Fibroblast of skin of right quadriceps (primary cell): Measurements from ENCODE around the gene CTR9.

Experiments
- DNase-seq: peaks from one replicate; pipeline ENCODE4 v3.0.0-alpha.2; 2013

CTR9 gene

DNA sequence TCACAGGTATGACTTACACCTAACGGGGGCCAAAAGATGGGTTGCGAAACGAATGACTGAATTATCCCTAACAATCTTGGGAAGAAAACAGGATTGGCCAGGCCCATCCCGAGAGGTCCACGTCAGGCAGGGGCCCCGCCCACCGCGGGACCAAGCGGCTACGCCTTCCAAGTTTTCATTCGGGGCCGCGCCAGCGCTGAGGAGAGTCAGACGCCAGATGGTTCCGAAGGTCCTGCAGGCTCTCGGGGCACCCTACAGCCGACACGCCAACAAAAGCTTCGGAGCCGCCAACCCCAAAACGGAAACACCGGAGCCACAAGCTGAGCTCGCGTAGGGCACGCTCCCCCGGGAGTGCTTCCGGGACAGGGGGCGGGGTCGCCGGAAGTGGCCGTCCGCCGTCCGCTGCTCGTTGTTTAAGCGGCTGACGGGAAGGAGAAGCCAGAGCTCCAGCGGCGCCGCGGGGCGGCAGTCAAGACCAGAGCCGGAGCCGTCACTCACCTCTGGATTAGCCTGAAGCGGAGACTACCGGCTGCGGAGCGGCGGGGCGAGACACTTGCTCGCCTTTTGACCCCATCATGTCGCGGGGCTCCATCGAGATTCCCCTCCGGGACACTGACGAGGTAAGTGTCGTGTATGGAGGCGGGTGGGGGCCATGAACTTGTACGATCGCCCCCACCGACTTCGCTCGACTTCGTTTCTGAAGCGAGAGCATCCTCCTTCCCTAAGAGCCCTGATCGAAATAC is at the start of gene CTR9:
Gene CTR9 (plus strand): TSS at position 409 of the 743 bp plus-strand sequence. CDS start 167 bp downstream, at position 576.
- DNase-seq, result peak; percentile 92

DNA sequence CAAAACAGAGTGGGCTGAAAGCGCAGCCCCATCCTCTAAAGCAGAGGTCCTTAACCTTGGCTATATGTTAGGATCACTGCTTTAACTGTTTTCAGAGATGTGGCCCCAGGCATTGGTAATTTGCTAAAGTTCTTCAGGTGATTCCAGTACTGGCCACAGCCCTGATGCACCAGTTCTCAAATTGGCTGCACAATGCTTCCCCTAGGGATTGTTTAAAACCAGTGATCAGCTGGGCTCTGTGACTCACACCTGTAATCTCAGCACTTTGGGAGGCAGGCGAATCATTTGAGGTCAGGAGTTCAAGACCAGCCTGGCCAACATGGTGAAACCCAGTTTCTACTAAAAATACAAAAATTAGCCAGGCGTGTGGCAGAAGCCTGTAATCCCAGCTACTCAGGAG is 49.1 kb upstream of the CTR9 start:
- DNase-seq, result peak; percentile 26

DNA sequence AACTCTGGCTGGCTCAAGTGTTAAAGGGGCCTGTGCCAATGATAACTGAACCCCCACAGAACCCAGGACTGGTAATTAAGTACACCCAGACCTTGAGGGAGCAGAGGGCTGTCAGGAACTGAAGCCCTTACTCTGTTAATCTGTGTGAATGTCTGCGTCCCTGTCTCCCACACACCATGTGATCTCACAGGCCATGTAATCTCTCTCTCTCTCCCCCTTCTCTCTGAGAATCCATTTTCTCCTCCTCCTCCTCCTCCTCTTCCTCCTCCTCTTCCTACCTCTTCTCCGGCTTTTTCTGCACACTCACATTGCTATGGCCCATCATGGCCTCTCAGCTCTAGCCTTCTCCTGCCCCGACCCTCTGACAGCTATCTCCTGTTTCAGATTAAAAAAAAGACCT is 42.9 kb upstream of the CTR9 start:
- no peak for DNase-seq

GRCh38 chr11:10709299-10710086 is 41.6 kb upstream of the CTR9 start:
- no peak for DNase-seq

DNA sequence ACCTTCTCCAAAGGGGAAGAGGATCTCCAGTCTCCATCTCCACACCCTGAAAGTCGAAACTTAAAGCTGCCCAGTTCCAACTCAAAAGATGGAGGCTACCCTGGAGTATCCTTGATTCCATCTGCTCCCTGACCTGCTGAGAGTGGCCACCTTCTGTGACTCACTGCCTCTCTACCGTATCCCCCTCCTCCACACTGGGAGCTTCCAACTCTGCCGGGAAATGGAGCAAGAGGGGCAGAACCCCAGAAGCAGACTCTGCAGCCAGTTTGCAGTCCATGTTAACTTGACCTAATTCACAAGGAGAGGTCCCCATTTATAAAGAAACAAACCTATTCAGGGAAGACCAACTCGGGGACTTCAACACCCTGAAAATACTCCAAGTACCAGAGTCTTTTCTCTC is 35.5 kb upstream of the CTR9 start:
- no peak for DNase-seq

DNA sequence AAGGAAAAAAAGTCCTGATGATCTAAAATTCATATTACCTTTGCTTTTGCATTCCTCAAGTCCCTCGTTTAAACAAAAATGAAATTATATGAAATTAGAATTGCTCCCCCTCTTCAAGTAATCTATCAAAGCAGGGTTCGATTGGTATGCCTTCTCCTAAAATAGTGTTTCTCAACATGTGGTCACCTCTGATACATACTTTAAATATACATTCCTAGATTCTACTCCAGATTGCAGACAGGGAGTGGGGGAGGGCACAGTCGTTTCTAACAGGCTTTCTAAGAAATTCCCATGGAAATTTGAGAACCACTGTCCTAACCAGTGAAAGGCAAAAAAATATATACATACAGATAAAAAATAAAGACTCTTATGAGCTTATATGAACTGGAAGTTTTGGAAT is 34.9 kb upstream of the CTR9 start:
- DNase-seq, result peak; percentile 82

DNA sequence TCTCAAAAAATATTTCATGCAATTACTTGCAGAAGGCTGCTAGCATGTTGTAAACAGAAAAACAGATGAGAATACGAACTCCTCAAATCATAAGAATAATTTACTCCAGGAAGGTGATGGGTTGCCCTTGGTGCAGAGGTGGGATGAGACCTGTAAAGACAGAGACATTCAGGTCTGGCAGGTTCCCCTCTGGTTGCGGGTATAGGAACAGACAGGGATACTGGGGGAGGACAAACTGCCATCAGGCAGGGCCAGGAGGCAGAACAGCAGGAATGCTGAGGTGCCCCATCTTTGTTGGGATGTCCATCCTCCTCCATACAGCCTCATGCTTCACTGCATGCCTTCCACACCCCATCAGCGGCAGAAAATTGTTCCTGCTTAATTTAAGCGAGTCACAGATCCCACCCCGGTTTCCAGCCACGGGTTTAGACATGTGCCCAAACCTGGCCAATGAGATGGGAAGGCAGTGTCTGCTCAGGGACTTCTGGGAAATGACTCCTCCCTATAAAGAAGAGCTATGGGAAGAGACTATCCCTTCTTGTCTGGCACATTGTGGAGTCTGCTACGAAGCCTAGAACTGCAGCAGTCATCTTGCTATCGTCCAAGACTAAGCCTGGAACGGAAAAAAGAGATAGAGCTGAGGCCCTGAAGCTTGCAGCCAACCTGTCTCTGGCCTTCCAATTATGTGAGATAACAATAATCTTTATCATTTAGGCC is 34.3 kb upstream of the CTR9 start:
- peak; percentile 27 for DNase-seq

- no peak for DNase-seq
These were observed 31.4 kb upstream of the CTR9 start for GRCh38 chr11:10719616-10720015.

GRCh38 chr11:10720881-10721376 is 30.1 kb upstream of the CTR9 start:
- DNase-seq, result no peak

DNA sequence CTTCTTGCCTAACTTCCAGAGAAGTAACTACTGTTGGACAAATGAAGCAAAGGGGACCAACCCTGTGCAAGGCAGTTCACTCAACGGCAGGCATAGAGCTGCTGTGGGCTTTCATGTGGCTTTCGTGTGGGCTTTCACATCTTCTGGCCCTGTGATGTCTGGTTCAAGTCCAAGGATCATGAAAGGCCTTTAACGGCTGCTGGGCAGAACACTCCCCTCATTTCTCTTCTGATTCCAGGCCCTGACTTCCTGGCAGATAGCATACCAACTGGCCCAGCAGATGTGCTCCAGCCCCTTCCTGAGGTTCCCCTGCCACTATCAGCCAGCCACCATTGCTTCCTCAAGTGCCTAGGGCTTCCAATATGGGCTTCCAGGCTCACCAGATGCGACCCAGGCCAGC is 28.7 kb upstream of the CTR9 start:
- DNase-seq, result no peak

DNA sequence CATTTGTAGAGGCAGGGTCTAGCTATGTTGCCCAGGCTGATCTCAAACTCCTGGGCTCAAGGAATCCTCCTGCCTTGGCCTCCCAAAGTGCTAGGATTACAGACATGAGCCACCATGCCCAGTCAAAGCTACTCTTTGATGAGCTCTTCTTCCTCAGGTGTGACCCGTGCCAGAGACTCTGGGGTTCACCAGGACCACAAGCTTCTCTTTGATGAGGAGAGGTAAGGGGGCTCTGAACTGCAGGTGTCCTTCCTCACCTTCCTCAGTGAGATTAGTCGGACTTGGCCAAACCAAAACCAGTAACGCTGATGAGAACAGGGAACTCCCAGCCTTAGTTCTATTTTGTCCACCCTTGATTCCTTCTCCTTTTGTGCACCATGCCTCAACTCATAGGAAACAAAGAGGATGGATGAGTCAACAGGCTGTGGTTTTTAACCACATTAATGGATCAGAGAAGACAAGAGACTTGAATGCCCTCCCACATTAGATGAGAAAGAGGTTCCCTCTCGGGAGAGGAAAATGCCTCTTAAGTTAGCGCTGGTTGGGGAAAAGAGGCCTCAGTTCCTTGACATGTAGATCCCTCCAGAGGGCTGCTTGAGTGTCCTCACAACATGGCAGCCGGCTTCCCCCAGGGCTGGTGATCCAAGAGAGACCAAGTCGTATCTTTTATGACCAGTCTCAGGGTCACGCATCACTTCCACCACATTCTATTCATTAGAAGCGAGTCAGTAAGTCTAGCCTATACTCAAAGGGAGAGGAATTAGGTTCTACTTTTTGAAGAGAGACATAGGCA is 25.7 kb upstream of the CTR9 start:
- DNase-seq, result peak; percentile 86

DNA sequence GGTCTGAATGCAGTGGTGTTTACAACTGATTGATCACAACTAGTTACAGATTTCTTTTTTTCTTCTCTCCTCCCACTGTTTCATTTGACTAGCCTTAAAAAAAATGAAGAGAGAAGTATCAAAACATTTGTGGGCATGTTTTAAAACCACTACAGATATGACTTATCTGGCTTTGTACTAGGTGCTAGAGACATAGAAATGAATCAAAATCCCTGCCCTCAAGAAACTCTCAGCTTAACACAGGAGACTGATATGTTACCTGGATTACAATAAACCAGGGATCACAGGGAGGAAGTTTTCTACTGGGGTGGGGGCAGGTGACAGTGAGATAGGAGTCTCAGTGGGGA is 25.2 kb upstream of the CTR9 start:
- DNase-seq, result no peak

- DNase-seq, result peak; percentile 80
These were observed 23.7 kb upstream of the CTR9 start for GRCh38 chr11:10727146-10727851.

DNA sequence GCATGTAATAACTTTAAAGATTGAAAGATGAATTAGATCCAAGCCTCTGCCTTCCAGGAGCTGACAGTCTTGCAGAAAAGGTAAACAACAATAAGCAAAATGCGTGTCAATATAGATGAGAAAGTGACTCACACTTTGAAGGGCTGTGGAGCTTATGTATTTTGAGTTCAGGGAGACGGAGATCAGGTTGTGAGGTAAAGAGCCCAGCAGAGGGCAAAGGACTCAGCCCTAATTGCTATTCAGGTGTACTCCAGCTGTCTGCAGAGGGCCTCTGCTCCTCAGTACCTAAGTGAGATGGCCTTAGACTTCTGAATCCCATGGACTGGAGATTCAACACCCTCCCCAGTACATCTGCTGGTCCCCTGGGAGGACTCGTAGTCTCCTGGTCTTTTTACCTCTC is 22.9 kb upstream of the CTR9 start:
- DNase-seq, result no peak

- DNase-seq, result peak; percentile 83
These were observed 22.1 kb upstream of the CTR9 start for GRCh38 chr11:10728789-10729472.

DNA sequence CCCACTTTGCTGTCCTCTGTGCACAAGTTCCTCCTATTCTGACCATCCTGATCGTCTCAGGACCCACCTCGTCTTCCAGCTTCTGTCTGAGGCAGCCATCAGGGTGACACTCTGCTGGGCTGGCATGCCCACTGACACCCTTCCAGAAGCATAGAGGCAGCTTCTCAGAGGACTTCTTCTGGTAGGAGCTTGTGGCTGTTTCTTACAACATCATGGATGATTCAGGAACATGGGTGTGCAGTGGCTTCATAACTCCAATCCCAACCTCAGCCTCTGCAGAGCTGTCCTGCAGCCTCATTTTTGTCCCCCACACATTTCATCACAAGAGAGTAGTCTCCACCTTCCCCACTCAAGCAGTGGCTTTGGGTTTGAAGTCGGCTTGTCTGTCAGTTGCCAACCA is 20.9 kb upstream of the CTR9 start:
- peak; percentile 4 for DNase-seq

DNA sequence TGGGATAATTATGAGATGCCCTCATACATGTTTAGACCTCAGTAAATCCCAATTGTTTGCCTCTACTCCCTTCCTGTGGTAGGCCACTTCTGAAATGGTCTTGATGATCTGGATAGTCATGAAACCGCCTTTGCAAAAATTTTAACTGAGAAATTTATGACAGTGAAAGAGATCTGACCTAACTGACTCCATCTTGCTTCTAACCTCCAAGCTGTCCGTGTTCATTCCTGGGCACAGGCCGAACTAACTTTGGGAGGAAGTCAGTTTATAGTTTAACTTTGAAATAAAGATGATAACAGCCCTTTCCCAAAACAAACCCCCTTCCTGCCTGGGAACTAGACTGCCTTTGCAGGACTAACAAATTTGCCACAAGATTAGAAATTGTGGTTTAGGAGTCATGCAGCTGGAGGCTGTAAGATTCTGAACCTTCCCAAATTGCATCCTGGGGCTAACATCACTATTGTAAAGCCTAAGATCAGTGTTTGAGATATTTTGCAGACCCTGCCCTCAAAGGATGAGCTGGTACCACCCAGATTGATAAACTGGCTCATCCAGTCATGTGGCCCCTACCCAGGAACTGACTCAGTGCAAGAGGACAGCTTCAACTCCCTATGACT is 19.9 kb upstream of the CTR9 start:
- peak; percentile 8 for DNase-seq

DNA sequence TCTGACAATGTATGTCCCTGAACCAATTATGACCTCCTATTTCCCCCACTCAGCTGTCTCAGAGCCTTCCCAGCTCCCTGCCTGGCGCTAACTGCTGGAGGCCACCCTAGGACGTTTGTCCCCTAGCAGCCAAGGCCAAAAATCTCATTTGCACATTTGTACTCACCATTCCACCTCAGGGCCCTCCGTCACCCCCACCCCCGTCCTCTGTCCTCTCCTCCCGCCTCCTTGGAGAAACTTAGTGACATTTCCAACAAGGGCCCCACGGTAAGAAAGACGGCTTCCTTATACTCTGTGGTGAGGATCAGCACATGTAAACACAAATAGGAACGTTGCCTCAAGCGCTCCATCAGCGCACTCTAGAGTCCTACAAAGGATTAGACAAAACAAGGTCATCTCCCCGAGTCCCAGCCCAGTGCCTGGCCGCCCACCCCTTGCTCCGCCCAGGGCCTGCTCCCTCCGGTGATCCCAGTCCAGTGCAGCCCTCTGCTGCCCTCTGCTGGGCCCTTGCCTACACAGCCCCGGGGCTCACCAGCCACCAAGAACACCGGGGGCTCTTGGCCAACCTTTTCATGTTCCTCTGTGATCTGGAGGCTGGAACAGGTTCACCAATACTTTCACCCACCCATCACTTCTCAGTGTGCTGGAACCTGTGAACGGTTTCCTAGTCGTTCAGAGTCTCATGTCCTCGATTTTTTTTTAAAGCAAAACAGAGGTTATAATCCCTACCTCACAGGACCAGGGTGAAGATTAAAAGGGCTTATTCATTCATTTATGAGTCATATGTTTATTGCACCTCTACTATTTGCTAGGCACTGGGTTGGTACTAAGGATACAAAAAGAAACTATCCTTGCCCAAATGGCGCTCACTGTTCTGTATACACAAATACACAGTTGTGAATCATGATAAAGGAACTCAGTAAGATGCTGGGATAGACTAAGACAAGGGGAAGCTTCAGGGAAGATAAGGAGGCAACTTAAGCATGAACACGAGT is 15.3 kb upstream of the CTR9 start:
- peak; percentile 96 for DNase-seq

DNA sequence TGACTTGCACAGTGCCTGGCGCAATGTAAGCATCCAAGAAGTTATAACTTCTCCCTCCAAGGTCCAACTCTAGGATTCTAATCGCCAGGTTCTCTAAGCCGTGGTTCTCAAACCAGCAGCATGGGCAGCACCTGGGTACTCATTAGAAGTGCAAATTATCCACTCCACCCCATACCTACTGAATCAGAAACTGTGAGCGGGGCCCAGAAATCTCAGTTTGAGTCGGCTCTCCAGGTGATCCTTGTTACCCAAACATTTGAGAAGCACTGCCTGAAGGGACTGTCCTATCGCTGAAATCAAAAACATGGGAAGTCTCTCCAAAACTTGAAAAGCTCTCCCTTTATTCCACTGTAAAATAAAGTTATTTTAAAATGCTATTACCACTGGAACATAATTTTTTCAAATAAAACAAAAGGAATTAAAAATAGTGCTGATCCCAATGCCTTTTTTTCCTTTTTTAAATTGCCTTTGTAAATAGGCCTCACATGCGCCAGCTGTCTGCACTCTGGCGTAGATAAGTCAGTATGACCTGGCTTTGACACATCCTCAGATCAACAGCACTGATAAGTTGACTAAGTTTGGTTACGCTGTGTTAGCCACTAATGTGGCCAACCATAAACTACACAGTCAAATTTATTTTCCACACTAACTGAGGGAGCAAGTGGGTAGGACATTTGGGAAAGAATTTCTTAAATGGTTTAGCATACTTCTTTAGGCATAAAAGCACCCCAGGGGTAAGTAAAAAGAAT is 8.4 kb upstream of the CTR9 start:
- peak; percentile 51 for DNase-seq
